ENCODE data around the gene NFS1. TPM values are rescaled to one million over a fixed set of nuclear protein-coding genes. Genes with fewer than 3 reads are reported as not detected.

Gene NFS1
- total RNA-seq, 2 experiments from 2014 or later = 41.3 to 56.2 TPM

DNA sequence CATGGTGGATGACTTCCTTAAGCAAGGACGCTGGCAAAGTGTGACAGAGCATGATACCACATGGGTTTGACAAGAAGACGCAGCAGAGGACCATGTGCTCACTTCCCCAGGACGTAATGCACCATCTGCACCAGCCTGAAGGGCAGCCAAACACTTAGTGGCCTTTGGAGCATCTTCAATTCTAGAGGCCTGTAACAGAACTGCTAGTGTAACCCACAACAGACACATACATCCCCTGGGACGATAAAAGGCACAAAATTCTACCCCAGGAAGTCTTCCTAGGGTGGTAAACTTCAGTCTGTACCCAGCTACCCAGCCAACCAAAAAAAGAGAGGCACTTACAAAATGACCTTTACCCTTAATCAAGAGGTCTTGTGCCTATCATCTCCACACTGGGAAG lies 25.3 kb downstream of the NFS1 start:
- no peak for TF ChIP-seq EZH2phosphoT487 (IDR thresholded peaks at IDR 0.05; ENCODE audit: borderline replicate concordance, low read depth, low read length)
- TF ChIP-seq, protein P1, sequence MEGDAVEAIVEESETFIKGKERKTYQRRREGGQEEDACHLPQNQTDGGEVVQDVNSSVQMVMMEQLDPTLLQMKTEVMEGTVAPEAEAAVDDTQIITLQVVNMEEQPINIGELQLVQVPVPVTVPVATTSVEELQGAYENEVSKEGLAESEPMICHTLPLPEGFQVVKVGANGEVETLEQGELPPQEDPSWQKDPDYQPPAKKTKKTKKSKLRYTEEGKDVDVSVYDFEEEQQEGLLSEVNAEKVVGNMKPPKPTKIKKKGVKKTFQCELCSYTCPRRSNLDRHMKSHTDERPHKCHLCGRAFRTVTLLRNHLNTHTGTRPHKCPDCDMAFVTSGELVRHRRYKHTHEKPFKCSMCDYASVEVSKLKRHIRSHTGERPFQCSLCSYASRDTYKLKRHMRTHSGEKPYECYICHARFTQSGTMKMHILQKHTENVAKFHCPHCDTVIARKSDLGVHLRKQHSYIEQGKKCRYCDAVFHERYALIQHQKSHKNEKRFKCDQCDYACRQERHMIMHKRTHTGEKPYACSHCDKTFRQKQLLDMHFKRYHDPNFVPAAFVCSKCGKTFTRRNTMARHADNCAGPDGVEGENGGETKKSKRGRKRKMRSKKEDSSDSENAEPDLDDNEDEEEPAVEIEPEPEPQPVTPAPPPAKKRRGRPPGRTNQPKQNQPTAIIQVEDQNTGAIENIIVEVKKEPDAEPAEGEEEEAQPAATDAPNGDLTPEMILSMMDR (conservative IDR thresholded peaks at IDR 0.05; ENCODE audit: low read length) = no peak
- ChIA-PET CTCF (ENCODE audit: unreplicated experiment) (no interaction called here), POLR2A (no interaction called here)

DNA sequence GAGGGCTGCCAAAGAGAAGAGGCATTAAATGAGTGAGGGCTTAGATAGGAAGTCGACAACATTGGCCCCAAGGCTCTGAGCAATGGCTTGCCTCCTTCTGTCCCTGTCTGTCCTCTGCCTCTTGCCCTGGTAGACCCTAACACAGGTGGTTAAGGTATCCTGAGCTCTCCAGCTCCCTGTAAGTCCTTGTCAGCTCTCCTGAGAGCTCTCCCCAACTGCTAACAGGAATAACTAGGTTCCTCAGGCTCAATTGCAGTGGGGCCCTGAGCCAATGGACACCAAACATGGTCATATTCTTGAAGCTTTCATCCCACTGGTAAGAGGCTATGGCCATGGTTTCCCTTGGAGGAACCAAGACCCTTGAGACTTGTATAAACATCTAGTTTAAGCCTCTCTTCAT lies 29.5 kb downstream of the NFS1 start:
- CTCF ChIA-PET (ENCODE audit: unreplicated experiment) = no interaction called here
- Histone ChIP-seq H3K36me3 (ENCODE audit: insufficient read depth, low read length) (peaks cover 59% of the 10 kb centered on the region), H3K9me3 (ENCODE audit: low read length) (no peaks in the 10 kb centered on the region), H4K20me1 (ENCODE audit: insufficient read depth, low read length) (no peaks in the 10 kb centered on the region), H3K4me2 (ENCODE audit: low read length) (no peak overlapping the region), H3K4me1 (ENCODE audit: insufficient read depth, low read length, poor library complexity, severe bottlenecking) (peaks cover 4% of the 10 kb centered on the region), H3K79me2 (ENCODE audit: insufficient read depth, low read depth, low read length) (peaks cover under 1% of the 10 kb centered on the region; the same call in 1 of the 2 replicates), H2AFZ (ENCODE audit: low read length) (no peak overlapping the region), H3K27ac (ENCODE audit: low read depth, low read length, poor library complexity, severe bottlenecking) (no peak overlapping the region), H3K4me3 (ENCODE audit: low read depth, low read length, poor library complexity, severe bottlenecking) (no peak overlapping the region), H3K9me2 (ENCODE audit: insufficient read depth, low read length) (no peaks in the 10 kb centered on the region)
- POLR2A ChIA-PET = no interaction called here
- TF ChIP-seq, protein P1 (conservative IDR thresholded peaks at IDR 0.05; ENCODE audit: low read length) = no peak
- no peak for TF ChIP-seq EZH2phosphoT487 (IDR thresholded peaks at IDR 0.05; ENCODE audit: borderline replicate concordance, low read depth, low read length)
- intact Hi-C loops (cut with micrococcal nuclease; ENCODE audit: unreplicated experiment) = loop anchor here (10.0 kb wide), 1 partner anchor 105 kb away; no protein-coding TSS in a partner anchor
- DNase-seq (ENCODE audit: low spot score) = no peak
- no TSS peak for BruUV-seq (replicated peaks)

More for the DNA sequence above, 25.3 kb downstream of the NFS1 start:
- H3K4me2 ChIP-seq (ENCODE audit: low read length) = no peak overlapping the region
- no peaks in the 10 kb centered on the region for H3K9me2 ChIP-seq (ENCODE audit: insufficient read depth, low read length)
- BruUV-seq (replicated peaks) = no TSS peak
- no peaks in the 10 kb centered on the region for H3K4me1 ChIP-seq (ENCODE audit: insufficient read depth, low read length, poor library complexity, severe bottlenecking)
- no peak overlapping the region for H2AFZ ChIP-seq (ENCODE audit: low read length)
- H3K27ac ChIP-seq (ENCODE audit: low read depth, low read length, poor library complexity, severe bottlenecking) = no peak overlapping the region
- no peaks in the 10 kb centered on the region for H3K9me3 ChIP-seq (ENCODE audit: low read length)
- peaks cover 46% of the 10 kb centered on the region for H3K36me3 ChIP-seq (ENCODE audit: insufficient read depth, low read length)
- H4K20me1 ChIP-seq (ENCODE audit: insufficient read depth, low read length) = no peaks in the 10 kb centered on the region
- H3K4me3 ChIP-seq (ENCODE audit: low read depth, low read length, poor library complexity, severe bottlenecking) = no peak overlapping the region
- H3K79me2 ChIP-seq (ENCODE audit: insufficient read depth, low read depth, low read length) = no peaks in the 10 kb centered on the region
- DNase-seq (ENCODE audit: low spot score) = no peak
- intact Hi-C loops (cut with micrococcal nuclease; ENCODE audit: unreplicated experiment) = no loop called here

DNA sequence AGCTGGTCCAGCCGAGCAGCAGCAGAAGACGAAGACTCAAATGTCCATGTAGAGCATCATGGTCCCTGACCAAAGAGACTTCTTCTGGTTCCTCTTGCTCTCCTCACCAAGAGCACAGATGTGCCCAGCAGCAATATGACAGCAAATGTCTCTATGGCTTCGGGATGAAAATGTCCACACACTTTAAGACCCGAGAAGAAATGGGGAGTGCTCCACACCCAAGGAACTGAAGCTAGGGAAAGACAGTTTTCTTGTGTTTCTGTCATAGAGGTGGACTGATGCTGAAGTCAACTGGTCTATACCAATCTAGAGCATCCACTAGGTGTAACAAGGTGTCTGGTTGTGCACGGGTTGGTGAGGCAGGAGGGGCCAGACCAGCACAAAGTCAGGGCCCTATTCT lies 29.9 kb downstream of the NFS1 start:
- BruUV-seq (replicated peaks) = TSS peak; percentile 73
- no peaks in the 10 kb centered on the region for H4K20me1 ChIP-seq (ENCODE audit: insufficient read depth, low read length)
- intact Hi-C loops (cut with micrococcal nuclease; ENCODE audit: unreplicated experiment) = loop anchor here (10.0 kb wide), 1 partner anchor 104 kb away; no protein-coding TSS in a partner anchor
- no peaks in the 10 kb centered on the region for H3K9me2 ChIP-seq (ENCODE audit: insufficient read depth, low read length)
- H3K79me2 ChIP-seq (ENCODE audit: insufficient read depth, low read depth, low read length) = peaks cover 5% of the 10 kb centered on the region
- no peaks in the 10 kb centered on the region for H3K9me3 ChIP-seq (ENCODE audit: low read length)
- peaks cover 55% of the 10 kb centered on the region for H3K36me3 ChIP-seq (ENCODE audit: insufficient read depth, low read length)
- H3K4me2 ChIP-seq (ENCODE audit: low read length) = no peak overlapping the region
- H2AFZ ChIP-seq (ENCODE audit: low read length) = no peak overlapping the region
- no peak for DNase-seq (ENCODE audit: low spot score)
- no peak overlapping the region for H3K27ac ChIP-seq (ENCODE audit: low read depth, low read length, poor library complexity, severe bottlenecking)
- CTCF ChIA-PET (ENCODE audit: unreplicated experiment) = no interaction called here
- TF ChIP-seq, protein P1 (conservative IDR thresholded peaks at IDR 0.05; ENCODE audit: low read length) = no peak
- no peak for TF ChIP-seq EZH2phosphoT487 (IDR thresholded peaks at IDR 0.05; ENCODE audit: borderline replicate concordance, low read depth, low read length)
- POLR2A ChIA-PET = interaction anchor here (0.6 kb wide), 1 partner anchor 100 kb away, joined by 5 read pairs; no protein-coding TSS in a partner anchor
- H3K4me3 ChIP-seq (ENCODE audit: low read depth, low read length, poor library complexity, severe bottlenecking) = no peak overlapping the region
- H3K4me1 ChIP-seq (ENCODE audit: insufficient read depth, low read length, poor library complexity, severe bottlenecking) = peaks cover 4% of the 10 kb centered on the region

All from OCI-LY7 (cell line).